ENCODE data around the gene SUSD2.
"Not testable (repeated sequence)": the region's sequence is repeated elsewhere in the genome, so short reads cannot be mapped to it uniquely, and the experiment has no call there.

Gene SUSD2

DNA sequence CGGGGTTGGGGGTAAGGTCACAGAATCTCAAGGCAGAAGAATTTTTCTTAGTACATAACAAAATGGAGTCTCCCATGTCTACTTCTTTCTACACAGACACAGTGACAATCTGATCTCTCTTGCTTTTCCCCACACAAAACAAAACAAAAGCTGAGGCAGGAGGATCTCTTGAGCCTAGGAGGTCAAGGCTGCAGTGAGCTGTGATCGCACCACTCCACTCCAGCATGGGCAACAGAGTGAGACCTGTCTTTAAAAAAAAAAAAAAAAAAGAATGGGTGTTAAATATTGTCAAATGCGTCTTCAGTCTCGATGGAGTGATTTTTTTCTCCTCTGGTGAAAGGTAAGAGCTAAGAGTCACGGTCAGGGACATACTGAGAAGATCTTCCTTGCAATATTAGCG is 30.4 kb downstream of the SUSD2 start:
- H3K4me3 Mint-ChIP-seq; H3K27me3 Mint-ChIP-seq; intact Hi-C loops (cut with micrococcal nuclease); H3K9me3 Mint-ChIP-seq: not testable (repeated sequence)
- peak overlapping the region; percentile 56 for H3K27ac Mint-ChIP-seq
- peaks cover 22% of the 10 kb centered on the region for H3K36me3 Mint-ChIP-seq (ENCODE audit: low read depth)
- H3K4me1 Mint-ChIP-seq (ENCODE audit: low read depth) = peaks cover 70% of the 10 kb centered on the region

DNA sequence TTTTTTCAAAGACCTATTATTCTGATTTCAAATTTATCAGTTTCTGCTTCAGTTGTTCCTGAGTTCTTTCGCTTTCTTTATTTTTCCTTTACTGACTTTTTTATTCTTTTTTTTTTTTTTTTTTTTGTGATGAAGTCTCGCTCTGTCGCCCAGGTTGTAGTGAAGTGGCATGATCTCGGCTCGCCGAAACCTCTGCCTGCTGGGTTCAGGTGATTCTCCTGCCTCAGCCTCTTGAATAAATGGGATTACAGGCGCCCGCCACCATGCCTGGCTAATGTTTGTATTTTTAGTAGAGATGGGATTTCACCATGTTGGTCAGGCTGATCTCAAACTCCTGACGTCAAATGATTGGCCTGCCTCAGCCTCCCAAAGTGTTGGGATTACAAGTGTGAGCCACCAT is 31.8 kb downstream of the SUSD2 start:
- H3K27me3 Mint-ChIP-seq; H3K27ac Mint-ChIP-seq; H3K4me3 Mint-ChIP-seq; intact Hi-C loops (cut with micrococcal nuclease); H3K9me3 Mint-ChIP-seq: not testable (repeated sequence)
- peaks cover 34% of the 10 kb centered on the region for H3K36me3 Mint-ChIP-seq (ENCODE audit: low read depth)
- H3K4me1 Mint-ChIP-seq (ENCODE audit: low read depth) = peaks cover 57% of the 10 kb centered on the region

DNA sequence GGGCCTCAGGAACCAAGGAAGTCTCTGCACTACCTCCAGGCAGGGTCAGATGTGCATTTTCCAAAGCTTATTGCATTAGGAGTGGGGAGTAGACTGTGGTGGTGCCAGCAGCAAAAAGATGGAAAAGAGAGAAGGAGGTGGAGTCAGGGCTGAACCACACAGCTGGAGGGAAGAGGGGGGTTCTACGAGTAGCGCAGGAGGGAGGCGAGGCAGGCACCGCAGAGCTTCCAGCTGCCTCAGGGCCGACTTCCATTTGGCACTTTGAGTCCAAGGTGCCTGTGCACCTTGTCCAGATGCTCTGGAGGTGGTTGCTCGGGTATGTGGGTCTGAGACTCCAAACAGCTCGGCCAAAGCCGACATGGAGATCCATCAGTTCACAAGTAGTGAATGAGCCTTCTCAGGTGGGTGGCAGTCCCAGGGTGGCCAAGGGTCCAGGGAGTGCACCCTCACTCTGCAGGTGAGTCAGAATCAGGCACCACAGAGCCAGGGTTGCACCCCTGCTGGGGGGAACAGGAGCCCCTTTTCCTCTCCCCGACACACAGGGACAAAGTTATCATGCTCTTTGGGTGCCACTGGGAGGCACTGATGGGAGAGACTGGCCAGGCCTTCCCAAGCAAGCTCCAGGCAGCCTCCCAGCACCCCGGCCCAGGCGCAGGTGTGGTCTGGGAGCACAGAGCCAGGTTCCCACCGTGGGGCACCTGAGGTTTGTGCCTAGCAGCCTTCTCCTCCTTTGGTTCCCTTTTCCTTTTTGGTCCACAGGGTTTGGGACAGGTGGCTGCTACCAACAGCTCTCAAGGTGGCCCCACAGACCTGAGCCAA is 33.4 kb downstream of the SUSD2 start:
- H3K4me1 Mint-ChIP-seq (ENCODE audit: low read depth) = peaks cover 54% of the 10 kb centered on the region
- no peak overlapping the region for H3K4me3 Mint-ChIP-seq
- no peaks in the 10 kb centered on the region for H3K27me3 Mint-ChIP-seq
- intact Hi-C loops (cut with micrococcal nuclease) = no loop called here
- peaks cover 50% of the 10 kb centered on the region for H3K36me3 Mint-ChIP-seq (ENCODE audit: low read depth)
- no peaks in the 10 kb centered on the region for H3K9me3 Mint-ChIP-seq
- H3K27ac Mint-ChIP-seq = peak overlapping the region; percentile 72

DNA sequence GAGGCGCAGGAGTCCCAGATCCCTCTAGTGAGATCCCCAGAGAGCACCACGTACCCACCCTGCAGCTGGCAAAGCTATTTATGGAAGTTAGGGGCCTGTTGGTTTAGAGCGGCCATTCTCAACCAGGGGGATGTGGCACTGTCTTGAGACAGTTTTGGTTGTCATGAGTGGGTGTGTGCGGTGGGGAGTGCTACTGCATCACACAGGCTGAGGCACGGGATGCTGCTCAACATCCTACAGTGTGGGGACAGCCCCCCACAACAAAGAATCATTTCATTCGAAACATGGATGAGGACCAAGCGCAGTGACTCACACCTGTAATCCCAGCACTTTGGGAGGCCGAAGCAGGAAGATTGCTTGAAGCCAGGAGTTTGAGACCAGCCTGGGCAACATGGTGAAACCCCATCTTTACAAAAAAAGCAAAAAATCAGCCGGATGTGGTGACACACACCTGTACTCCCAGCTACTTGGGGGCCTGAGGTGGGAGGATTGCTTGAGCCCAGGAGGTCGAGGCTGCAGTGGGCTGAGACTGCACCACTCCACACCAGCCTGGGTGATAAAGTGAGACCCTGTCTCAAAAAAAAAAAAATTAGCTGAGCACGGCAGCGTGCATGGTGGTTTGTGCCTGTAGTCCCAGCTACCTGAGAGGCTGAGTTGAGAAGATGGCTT is 35.4 kb downstream of the SUSD2 start:
- Mint-ChIP-seq H3K4me1 (ENCODE audit: low read depth) (peaks cover 47% of the 10 kb centered on the region), H3K9me3 (no peaks in the 10 kb centered on the region), H3K4me3 (no peak overlapping the region), H3K27ac (peak overlapping the region; percentile 72), H3K36me3 (ENCODE audit: low read depth) (peaks cover 70% of the 10 kb centered on the region), H3K27me3 (no peaks in the 10 kb centered on the region)
- intact Hi-C loops (cut with micrococcal nuclease) = no loop called here

DNA sequence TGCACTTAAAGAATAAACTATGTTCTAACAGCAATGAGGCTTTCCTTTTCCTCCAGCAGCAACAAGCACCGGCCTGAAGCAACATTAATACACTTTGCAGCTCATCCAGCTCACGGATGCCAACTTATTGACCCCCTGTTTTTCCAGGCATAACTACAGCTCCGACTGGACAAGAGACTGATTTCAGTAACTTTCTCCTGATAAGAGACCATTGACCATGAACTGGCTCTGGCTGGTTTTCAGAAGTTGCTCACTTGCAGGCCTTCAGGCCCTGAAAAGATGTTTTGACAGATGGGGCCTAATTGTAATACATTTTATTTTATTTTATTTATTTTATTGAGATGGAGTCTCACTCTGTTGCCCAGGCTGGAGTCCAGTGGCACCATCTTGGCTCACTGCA is 36.1 kb downstream of the SUSD2 start:
- no peak overlapping the region for H3K4me3 Mint-ChIP-seq
- H3K4me1 Mint-ChIP-seq (ENCODE audit: low read depth) = peaks cover 40% of the 10 kb centered on the region
- no peaks in the 10 kb centered on the region for H3K27me3 Mint-ChIP-seq
- peak overlapping the region; percentile 72 for H3K27ac Mint-ChIP-seq
- H3K36me3 Mint-ChIP-seq (ENCODE audit: low read depth) = peaks cover 77% of the 10 kb centered on the region
- no peaks in the 10 kb centered on the region for H3K9me3 Mint-ChIP-seq
- intact Hi-C loops (cut with micrococcal nuclease) = no loop called here

DNA sequence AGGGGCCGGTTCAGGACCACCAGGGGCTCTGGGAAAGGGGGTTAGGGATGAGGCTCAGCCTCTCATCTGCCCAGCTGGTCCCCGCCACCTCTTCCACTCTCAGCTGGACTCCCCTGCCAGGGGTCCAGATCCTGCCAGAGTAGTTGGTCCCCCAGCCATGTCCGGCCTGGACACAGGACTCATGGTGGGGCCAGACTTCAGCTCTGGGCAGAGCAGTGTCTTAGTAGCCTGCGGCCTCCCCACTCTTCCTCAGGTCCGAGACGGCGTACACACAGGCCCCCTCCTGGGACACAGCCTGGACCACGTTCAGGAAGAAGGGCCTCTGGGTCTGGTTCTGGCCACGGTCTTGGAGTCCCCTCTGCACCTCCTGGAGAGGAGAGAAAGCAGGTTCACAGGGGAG is 38.5 kb downstream of the SUSD2 start:
- Mint-ChIP-seq H3K27me3 (no peaks in the 10 kb centered on the region), H3K9me3 (no peaks in the 10 kb centered on the region), H3K4me3 (no peak overlapping the region), H3K4me1 (ENCODE audit: low read depth) (peaks cover 30% of the 10 kb centered on the region), H3K27ac (peak overlapping the region; percentile 50), H3K36me3 (ENCODE audit: low read depth) (peaks cover 94% of the 10 kb centered on the region)
- intact Hi-C loops (cut with micrococcal nuclease) = no loop called here

DNA sequence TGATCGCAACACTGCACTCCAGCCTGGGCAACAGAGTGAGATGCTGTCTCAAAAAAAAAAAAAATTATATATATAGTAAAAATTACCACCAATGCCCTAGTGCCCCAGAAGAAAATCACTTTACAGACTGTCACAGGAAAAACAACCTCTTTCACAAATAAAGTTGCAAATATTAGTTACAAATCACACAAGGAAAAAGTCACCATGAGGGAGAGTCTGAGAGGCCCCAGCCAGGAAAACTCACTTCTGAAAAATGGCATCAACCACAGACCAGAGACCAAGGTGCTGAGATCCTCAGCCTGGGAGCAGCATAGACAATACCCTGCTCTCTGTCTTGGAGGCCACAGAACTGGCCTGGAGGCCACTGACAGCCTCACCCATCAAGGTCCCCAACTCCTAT is 43.2 kb downstream of the SUSD2 start:
- Mint-ChIP-seq H3K27me3 (no peaks in the 10 kb centered on the region), H3K4me1 (ENCODE audit: low read depth) (peaks cover 13% of the 10 kb centered on the region), H3K9me3 (no peaks in the 10 kb centered on the region), H3K4me3 (no peak overlapping the region), H3K36me3 (ENCODE audit: low read depth) (peaks cover 100% of the 10 kb centered on the region), H3K27ac (no peak overlapping the region)
- intact Hi-C loops (cut with micrococcal nuclease) = no loop called here

DNA sequence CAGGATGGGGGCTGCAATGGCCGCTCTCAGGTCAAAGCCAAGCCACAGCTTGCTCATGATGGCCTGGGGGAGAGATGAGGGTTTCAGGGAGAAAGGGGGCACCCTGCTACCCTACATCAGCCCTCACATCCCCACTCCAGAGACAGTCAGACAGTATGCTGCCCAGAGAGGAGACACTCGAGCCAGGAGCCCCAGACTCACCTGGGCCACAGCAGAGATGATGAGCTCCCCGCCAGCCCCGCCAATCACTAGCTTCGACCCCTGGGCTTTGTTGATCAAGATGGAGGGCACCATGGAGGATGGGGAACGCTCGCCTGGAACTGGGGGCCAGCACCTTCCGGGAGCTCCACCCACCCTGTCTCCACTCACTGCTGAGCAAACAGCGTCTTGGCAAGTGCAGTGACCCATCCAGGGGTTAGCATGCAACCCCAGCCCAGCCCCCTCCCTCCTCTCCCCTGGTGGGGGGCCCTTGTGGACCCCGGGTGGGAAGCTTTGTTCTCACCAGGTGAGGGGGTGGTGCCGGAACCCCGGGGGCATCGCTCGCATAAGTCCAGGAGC is 43.8 kb downstream of the SUSD2 start:
- H3K4me1 Mint-ChIP-seq (ENCODE audit: low read depth) = peaks cover 7% of the 10 kb centered on the region
- no peak overlapping the region for H3K27ac Mint-ChIP-seq
- no peak overlapping the region for H3K4me3 Mint-ChIP-seq
- peaks cover 100% of the 10 kb centered on the region for H3K36me3 Mint-ChIP-seq (ENCODE audit: low read depth)
- no peaks in the 10 kb centered on the region for H3K27me3 Mint-ChIP-seq
- intact Hi-C loops (cut with micrococcal nuclease) = no loop called here
- H3K9me3 Mint-ChIP-seq = no peaks in the 10 kb centered on the region

DNA sequence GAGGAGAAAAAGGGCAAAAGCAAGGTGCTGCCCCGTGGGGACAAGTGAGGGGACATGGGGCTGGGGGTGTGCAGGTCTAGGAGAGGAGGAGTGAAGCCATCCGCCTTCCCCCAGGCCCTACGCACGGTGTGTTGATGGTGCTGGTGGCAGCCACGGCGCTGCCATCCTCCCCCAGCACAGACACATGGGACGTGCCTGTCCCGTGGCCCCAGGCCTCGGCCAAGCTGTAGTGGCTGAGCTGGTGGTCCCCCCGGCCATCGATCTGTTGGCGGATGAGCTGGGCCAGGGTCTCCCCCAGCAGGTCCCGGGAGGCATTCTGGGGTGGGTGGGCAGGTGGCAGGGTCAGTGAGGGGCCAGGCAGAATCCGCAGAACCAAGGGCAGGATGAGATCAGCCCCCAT is 44.7 kb downstream of the SUSD2 start:
- Mint-ChIP-seq H3K27me3 (no peaks in the 10 kb centered on the region), H3K9me3 (no peaks in the 10 kb centered on the region), H3K4me1 (ENCODE audit: low read depth) (peaks cover 10% of the 10 kb centered on the region), H3K27ac (no peak overlapping the region), H3K4me3 (no peak overlapping the region), H3K36me3 (ENCODE audit: low read depth) (peaks cover 100% of the 10 kb centered on the region)
- intact Hi-C loops (cut with micrococcal nuclease) = no loop called here

DNA sequence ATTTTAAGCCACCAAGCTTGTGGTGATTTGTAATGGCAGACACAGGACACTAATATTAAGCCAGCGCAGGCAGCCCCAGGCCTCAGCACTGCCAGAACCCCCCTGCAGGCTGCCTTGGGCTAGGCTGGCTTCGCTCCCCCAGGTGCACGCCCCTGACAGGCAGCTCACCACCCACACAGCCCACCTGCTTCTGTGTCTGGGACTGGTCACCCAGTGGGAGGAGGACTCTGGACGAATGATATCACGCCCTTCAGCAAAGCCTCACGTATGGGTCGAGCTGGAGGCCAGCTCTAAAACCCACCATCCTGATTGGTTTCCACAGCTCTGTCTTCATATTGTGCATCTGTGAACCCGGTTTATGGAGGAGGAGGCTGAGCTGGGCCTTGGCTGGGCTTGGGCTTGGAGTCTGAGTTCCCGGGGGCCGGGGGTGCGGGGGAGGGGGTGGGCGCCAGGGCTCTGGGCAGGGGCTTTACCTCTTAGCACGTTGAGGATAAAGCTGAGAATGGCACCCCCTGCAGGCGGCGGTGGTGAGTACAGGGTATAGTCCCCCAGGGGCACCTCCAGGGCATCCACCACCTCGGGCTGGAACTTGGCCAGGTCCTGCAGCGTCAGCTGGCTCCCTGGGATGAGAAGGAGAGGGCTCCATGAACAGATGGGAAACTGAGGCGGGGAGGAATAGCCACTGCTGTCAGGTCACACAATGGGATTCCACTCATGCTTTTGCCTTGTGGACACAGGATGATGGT is 49.8 kb downstream of the SUSD2 start:
- Mint-ChIP-seq H3K27me3 (no peaks in the 10 kb centered on the region), H3K9me3 (no peaks in the 10 kb centered on the region), H3K4me1 (ENCODE audit: low read depth) (peaks cover 62% of the 10 kb centered on the region), H3K36me3 (ENCODE audit: low read depth) (peaks cover 100% of the 10 kb centered on the region), H3K27ac (peak overlapping the region; percentile 66), H3K4me3 (no peak overlapping the region)
- intact Hi-C loops (cut with micrococcal nuclease) = no loop called here

DNA sequence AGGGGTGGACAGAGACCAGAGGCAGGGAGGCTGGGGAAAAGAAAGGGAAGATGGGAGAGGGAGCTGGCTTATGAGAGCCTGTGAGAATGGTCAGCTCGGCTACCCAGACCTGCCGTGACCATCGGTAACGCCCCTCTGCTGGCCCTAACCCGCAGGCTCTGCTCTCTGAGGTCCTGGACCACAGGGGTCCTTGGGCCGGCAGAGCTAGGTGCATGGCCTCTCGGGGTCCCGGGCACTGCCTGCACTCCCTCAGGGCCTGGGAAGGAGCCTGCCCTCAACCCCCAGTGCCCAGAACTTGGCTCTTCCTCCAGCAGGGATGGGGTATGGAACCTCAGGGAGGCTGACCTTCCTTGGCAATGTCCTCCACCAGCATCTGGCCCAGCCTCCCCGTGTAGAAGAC is 50.4 kb downstream of the SUSD2 start:
- H3K27ac Mint-ChIP-seq = peak overlapping the region; percentile 66
- H3K9me3 Mint-ChIP-seq = no peaks in the 10 kb centered on the region
- no peaks in the 10 kb centered on the region for H3K27me3 Mint-ChIP-seq
- peaks cover 100% of the 10 kb centered on the region for H3K36me3 Mint-ChIP-seq (ENCODE audit: low read depth)
- no peak overlapping the region for H3K4me3 Mint-ChIP-seq
- peaks cover 66% of the 10 kb centered on the region for H3K4me1 Mint-ChIP-seq (ENCODE audit: low read depth)
- intact Hi-C loops (cut with micrococcal nuclease) = no loop called here

DNA sequence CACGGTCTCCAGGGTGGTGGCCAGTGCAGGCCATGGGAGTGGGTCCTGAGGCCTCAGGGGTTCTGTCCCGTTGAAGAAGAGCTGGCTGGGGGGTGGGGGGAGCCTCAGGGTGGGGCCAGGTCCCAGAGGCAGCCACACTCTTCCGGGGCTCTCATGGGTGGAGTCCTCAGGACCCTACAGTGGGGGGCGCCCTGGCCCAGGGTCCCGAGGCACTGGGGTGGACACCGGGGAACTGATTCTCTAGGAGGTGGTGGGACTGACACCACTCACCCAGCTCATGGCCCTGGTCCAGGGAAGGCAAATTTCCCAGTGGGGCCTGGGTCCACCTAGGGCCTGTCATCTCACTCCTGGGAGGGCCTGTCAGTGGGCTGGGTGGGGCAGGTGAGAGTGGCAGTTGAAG is 50.8 kb downstream of the SUSD2 start:
- peaks cover 71% of the 10 kb centered on the region for H3K4me1 Mint-ChIP-seq (ENCODE audit: low read depth)
- no peaks in the 10 kb centered on the region for H3K27me3 Mint-ChIP-seq
- no peak overlapping the region for H3K4me3 Mint-ChIP-seq
- intact Hi-C loops (cut with micrococcal nuclease) = no loop called here
- peak overlapping the region; percentile 66 for H3K27ac Mint-ChIP-seq
- H3K36me3 Mint-ChIP-seq (ENCODE audit: low read depth) = peaks cover 100% of the 10 kb centered on the region
- H3K9me3 Mint-ChIP-seq = no peaks in the 10 kb centered on the region

DNA sequence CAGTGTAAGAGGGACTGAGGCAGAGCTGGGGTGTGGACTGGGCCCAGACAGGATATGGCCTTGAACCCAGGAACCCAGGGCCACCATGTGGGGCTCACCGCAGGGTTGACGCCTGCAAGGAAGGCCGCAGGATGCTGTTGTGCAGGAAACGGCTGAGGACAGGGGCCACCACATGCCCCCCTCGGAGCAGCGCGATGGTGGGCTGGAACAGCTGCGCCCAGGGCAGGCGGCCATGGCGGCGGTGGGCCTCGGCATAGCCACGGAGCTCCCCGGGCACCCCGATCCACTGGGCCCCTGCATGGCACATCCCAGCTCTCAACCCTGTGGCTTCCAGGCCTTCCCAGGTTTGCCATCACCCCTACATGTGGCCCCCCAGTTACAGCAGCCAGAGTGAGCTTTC is 51.4 kb downstream of the SUSD2 start:
- Mint-ChIP-seq H3K36me3 (ENCODE audit: low read depth) (peaks cover 100% of the 10 kb centered on the region), H3K4me1 (ENCODE audit: low read depth) (peaks cover 71% of the 10 kb centered on the region), H3K9me3 (no peaks in the 10 kb centered on the region), H3K27me3 (no peaks in the 10 kb centered on the region), H3K4me3 (no peak overlapping the region), H3K27ac (peak overlapping the region; percentile 66)
- intact Hi-C loops (cut with micrococcal nuclease) = no loop called here

DNA sequence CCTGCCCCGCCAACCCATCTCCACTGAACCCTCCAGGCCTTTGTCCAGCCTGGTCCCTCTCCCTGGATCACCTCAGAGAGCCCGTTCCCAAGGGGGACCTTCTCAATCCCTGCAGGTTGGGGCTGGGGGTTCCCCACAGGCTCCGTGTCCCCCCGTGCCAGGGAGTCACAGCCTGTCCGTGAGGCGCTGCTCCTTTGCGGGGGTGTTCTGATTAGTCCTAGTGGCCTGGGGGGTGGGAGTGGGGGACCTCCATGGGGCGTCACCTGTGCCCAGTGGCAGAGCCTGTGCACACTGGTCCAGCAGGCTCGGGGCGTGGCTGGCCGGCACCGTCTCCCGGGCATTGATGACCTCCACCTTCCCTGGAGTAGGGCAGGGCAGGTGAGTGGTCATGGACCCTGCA is 51.9 kb downstream of the SUSD2 start:
- Mint-ChIP-seq H3K27me3 (no peaks in the 10 kb centered on the region), H3K27ac (no peak overlapping the region), H3K4me1 (ENCODE audit: low read depth) (peaks cover 71% of the 10 kb centered on the region), H3K9me3 (no peaks in the 10 kb centered on the region), H3K36me3 (ENCODE audit: low read depth) (peaks cover 99% of the 10 kb centered on the region), H3K4me3 (no peak overlapping the region)
- intact Hi-C loops (cut with micrococcal nuclease) = no loop called here
